NCI-H526 (cell line): Measurements from ENCODE around the gene IGSF8.

ENCODE experiments used
- DNase-seq, 2 experiments: peaks; one replicate each; lab custom pipeline; 2025; lab: John Stamatoyannopoulos, UW

The IGSF8 gene

GRCh38 chr1:160085686-160086455 lies 12.5 kb downstream of the IGSF8 start:
- DNase-seq = peak; percentile 82 to 96

- DNase-seq = no peak
These were observed 13.6 kb downstream of the IGSF8 start for GRCh38 chr1:160084771-160085321.

GRCh38 chr1:160083968-160084770 lies 14.2 kb downstream of the IGSF8 start:
- peak; percentile 87 to 98 for DNase-seq

GRCh38 chr1:160082926-160083325 lies 15.5 kb downstream of the IGSF8 start:
- DNase-seq = no peak

- DNase-seq = no peak
These were observed 15.9 kb downstream of the IGSF8 start for GRCh38 chr1:160082487-160082886.

GRCh38 chr1:160081261-160081936 lies 17.0 kb downstream of the IGSF8 start, which contains the start of gene KCNJ9:
TSS of gene KCNJ9 (plus strand) at chr1:160081538. CDS start at chr1:160084031, 2,493 bp downstream.
- peak in 1 of 2 experiments; percentile 20 for DNase-seq

- DNase-seq = peak in 1 of 2 experiments; percentile 24
These were observed 17.9 kb downstream of the IGSF8 start for GRCh38 chr1:160080381-160081100.

GRCh38 chr1:160079448-160079847 lies 19.0 kb downstream of the IGSF8 start:
- DNase-seq = no peak

GRCh38 chr1:160078512-160079195 lies 19.8 kb downstream of the IGSF8 start:
- peak in 1 of 2 experiments; percentile 66 for DNase-seq

- DNase-seq = no peak
These were observed 20.9 kb downstream of the IGSF8 start for GRCh38 chr1:160077486-160077885.

GRCh38 chr1:160076295-160076694 lies 22.1 kb downstream of the IGSF8 start:
- DNase-seq = no peak

- DNase-seq = no peak
These were observed 22.6 kb downstream of the IGSF8 start for GRCh38 chr1:160075836-160076235.

- no peak for DNase-seq
These were observed 23.6 kb downstream of the IGSF8 start for GRCh38 chr1:160074865-160075264.

GRCh38 chr1:160071289-160071688 lies 27.1 kb downstream of the IGSF8 start:
- DNase-seq = no peak

- peak; percentile 48 to 95 for DNase-seq
These were observed 27.9 kb downstream of the IGSF8 start for GRCh38 chr1:160070243-160071163.

- DNase-seq = no peak
These were observed 28.8 kb downstream of the IGSF8 start, which contains the start of gene KCNJ10 for GRCh38 chr1:160069460-160070231. TSS of gene KCNJ10 (minus strand) at chr1:160070160. CDS start at chr1:160042532, 27,628 bp downstream.

- DNase-seq = no peak
These were observed 30.2 kb downstream of the IGSF8 start for GRCh38 chr1:160068225-160068624.

GRCh38 chr1:160066829-160067745 lies 31.3 kb downstream of the IGSF8 start:
- DNase-seq = no peak
